ENCODE measurements around the gene SPATS2L.

DNA sequence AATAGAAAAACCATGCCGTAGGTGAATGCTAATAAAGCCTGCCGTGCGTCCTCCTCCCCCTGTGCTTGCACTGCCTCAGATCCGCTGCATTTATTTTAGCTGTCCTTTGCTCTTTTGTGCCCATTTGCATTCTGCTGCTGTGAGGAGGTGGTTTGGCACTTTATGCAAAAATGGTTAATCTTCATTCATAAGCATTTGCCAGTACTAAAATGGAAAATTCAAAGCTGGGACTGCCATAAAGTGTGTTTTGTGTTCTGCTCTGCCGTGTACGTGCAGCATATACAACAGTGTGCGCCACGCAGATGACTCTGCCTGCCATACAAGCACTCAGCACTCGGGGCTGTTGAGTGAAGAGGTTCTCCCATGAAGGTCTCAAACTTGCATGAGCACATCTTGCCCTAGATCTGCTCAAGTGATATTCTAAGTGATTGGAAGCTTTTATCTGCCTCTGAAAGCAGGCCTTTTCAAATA is 73.6 kb downstream of the SPATS2L start:
- no peak for TF ChIP-seq POLR2A (IDR thresholded peaks at IDR 0.05; ENCODE audit: low read depth, low read length)
- no peak for TF ChIP-seq POLR2AphosphoS5 (IDR thresholded peaks at IDR 0.05; ENCODE audit: low read depth, low read length)
- no peak for TF ChIP-seq TAF1 (IDR thresholded peaks at IDR 0.05; ENCODE audit: borderline replicate concordance, low read depth, low read length)

Measured in GM12892 (cell line).